ENCODE data around the gene ZNF672.

The ZNF672 gene

DNA sequence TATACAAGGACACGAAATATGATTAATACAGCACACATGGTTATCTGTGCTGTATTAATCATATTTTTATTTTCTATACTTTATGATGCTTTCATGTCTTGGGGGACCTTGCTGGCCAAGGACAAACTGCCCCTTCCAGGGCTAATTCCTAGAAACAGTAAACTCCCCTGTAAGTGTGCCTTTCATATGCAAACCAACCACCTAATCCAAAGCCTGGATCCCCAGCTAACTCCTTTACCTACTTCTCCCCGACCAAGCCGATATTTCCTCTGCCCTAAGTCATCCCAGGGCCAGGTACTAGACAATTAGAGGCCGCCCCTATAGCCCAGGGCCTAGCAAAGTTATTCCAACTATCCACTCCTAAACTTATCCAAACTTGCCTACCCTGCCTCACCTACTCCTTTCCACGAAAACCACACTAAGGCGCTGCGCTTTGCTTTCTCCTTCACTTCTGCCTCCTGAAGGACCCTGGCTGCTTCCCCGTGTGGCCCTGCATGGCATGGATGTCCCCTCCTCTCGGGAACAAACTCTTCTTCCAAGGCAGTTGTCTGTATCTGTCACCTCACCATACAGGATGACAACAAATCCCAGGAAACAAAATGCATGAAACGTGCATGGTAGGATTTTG, 22.5 kb upstream of the ZNF672 start:
- peaks cover 6% of the 10 kb centered on the region for H3K4me1 ChIP-seq (ENCODE audit: control insufficient read depth, insufficient read depth, low read length)
- peaks cover 37% of the 10 kb centered on the region for H3K36me3 ChIP-seq (ENCODE audit: control insufficient read depth, insufficient read depth, low read length)
- no peak overlapping the region for H3K4me3 ChIP-seq (ENCODE audit: low read depth, low read length)
- no peak overlapping the region for H3K9ac ChIP-seq (ENCODE audit: low read depth, low read length)
- H3K9me3 ChIP-seq (ENCODE audit: control insufficient read depth, insufficient read depth, low read length) = no peaks in the 10 kb centered on the region
- no peaks in the 10 kb centered on the region for H3K27me3 ChIP-seq (ENCODE audit: control insufficient read depth, insufficient read depth, low read length)

DNA sequence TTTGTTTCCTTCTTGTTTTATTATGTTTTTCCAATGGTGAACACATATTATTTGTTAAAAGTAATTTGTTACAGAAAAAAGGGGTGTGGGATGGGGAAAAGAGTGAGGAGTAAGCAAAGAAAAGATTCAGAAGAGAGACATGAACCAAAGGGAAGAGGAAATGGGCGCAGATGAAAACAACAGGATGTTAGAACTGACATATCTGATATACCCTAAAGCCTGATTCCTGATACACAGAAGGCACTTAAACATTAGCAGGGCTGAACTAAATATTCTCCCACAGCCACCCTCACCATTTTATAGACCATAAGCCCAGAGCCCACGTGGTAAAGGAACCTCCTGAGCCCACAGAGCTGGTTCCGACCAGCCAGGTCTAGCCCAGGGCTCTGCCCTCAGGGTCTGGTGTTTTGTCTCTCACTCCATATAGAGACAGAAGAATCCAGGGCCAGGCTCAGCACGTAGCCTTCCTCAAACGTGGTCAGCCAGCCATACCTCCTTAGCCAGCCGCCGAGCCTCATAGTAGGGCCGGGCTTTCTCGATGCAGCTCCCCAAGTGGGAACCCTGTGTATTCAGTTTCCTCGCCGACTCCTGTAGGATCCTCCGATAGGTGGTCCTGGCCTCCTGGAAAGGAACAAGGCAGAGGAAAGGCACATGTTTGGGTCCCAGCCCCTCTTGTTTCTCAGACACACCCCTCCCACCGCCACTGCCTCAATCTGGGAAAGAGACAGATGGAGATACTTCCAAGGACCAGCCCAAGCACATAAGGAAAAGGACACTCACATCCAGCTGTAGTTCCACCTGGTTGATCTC, 21.8 kb upstream of the ZNF672 start:
- no peaks in the 10 kb centered on the region for H3K9me3 ChIP-seq (ENCODE audit: control insufficient read depth, insufficient read depth, low read length)
- peaks cover 6% of the 10 kb centered on the region for H3K4me1 ChIP-seq (ENCODE audit: control insufficient read depth, insufficient read depth, low read length)
- H3K36me3 ChIP-seq (ENCODE audit: control insufficient read depth, insufficient read depth, low read length) = peaks cover 32% of the 10 kb centered on the region
- no peak overlapping the region for H3K9ac ChIP-seq (ENCODE audit: low read depth, low read length)
- H3K27me3 ChIP-seq (ENCODE audit: control insufficient read depth, insufficient read depth, low read length) = no peaks in the 10 kb centered on the region
- H3K4me3 ChIP-seq (ENCODE audit: low read depth, low read length) = no peak overlapping the region

DNA sequence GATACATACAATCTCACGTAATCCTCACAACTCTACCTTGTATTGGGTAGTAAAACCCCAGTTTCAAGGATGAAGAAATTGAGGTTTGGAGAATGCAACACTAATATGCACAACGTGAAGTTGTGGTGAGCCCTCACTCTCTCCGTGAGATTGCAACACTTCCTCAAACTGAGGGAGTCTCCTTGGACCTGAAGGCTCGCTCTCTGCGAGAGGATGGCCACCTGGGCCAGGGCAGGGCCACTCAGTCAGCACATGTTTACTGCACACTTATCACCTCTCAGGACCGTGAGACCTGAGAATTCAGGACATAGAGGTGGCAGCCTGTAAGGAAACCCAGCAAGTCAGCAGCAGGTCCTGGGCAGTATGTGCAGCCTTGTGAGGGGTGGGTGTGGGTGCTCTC, 21.0 kb upstream of the ZNF672 start:
- no peaks in the 10 kb centered on the region for H3K9me3 ChIP-seq (ENCODE audit: control insufficient read depth, insufficient read depth, low read length)
- no peak overlapping the region for H3K4me3 ChIP-seq (ENCODE audit: low read depth, low read length)
- peaks cover 24% of the 10 kb centered on the region for H3K36me3 ChIP-seq (ENCODE audit: control insufficient read depth, insufficient read depth, low read length)
- no peaks in the 10 kb centered on the region for H3K27me3 ChIP-seq (ENCODE audit: control insufficient read depth, insufficient read depth, low read length)
- no peak overlapping the region for H3K9ac ChIP-seq (ENCODE audit: low read depth, low read length)
- peaks cover 6% of the 10 kb centered on the region for H3K4me1 ChIP-seq (ENCODE audit: control insufficient read depth, insufficient read depth, low read length)

DNA sequence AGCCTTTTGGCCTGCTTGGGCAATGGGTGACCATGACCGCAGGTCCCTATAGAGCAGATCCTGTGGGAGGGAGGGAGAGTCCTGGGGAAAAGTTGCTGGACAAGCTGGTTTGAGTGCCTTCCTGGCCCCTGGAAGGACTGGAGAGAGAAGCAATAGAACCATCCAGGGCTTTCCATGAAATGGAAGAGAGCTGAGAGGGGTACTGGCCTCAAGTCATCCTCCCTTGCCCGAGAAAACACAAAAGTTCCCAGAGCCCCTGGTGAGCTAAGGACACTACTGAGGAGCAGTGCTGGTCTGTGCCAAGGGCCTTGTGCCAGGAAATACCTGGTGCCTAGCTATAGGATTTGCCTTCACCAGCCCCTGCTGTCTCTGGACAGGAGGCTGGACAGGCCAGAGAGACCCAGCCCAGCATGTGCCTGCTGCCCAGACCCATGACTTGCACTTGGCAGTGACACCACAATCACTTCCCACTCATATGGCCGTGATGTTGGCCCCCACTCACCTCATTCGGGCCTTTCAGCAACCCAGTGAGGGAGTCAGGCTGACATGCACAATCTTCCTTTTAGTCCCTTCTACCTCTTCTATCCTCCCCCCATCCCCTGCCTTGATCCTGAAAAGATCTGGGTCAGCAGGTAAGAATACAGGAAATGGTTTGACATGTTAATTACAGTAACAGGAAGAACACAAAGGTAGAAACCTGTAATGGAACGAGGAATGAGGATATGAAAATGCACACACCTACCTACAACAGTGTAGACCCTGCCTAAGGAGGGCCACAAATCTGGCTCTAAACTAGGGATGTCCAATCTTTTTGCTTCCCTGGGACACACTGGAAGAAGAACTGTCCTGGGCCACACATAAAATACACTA, 19.3 kb upstream of the ZNF672 start:
- H3K9ac ChIP-seq (ENCODE audit: low read depth, low read length) = no peak overlapping the region
- no peak overlapping the region for H3K4me3 ChIP-seq (ENCODE audit: low read depth, low read length)
- peaks cover 6% of the 10 kb centered on the region for H3K4me1 ChIP-seq (ENCODE audit: control insufficient read depth, insufficient read depth, low read length)
- no peaks in the 10 kb centered on the region for H3K9me3 ChIP-seq (ENCODE audit: control insufficient read depth, insufficient read depth, low read length)
- no peaks in the 10 kb centered on the region for H3K27me3 ChIP-seq (ENCODE audit: control insufficient read depth, insufficient read depth, low read length)
- peaks cover 12% of the 10 kb centered on the region for H3K36me3 ChIP-seq (ENCODE audit: control insufficient read depth, insufficient read depth, low read length)

DNA sequence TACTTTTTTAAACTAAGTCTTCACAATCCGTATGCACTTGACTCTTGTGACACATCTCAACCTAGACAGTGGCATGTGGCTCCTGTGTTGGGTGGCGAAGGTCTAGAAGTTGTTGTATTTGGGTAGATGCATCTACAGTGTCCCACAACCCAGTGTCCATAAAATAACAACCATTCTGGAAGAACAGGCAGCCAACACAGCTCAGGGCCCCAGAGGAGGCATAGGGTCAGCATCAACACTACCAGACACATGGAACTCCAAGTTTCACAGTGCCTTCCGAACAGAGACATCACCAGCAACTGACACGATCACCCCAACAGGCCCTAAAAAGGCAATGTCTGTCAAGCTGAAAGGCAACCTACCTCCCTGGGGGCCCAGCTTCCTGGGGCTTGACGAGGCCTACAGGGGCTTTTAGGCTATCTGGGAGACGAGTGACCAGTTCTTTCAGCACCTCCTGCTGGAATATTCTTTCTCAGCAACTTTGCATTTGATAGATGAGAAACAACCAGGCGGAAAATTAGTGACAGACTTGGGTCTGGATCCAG, 17.9 kb upstream of the ZNF672 start:
- H3K4me3 ChIP-seq (ENCODE audit: low read depth, low read length) = no peak overlapping the region
- H3K9ac ChIP-seq (ENCODE audit: low read depth, low read length) = no peak overlapping the region

DNA sequence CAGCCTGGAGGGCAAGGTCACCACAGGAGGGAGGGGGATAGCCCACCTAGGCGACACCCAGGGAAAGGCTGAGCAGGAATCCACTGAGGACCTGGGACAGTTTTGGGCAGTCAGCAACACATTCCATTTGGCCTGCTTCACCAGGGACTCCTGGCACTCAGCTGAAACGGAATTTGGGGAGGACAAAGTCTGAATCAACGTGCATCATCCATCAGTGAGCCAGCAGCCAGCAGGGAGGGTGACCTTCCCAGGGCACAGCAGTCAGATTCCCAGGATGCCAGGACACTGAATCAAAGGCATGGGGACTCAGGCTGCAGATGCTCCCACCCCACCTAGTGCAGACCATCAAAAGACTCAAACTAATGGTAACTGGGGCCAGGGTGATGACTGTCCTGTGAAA, 16.9 kb upstream of the ZNF672 start:
- no peaks in the 10 kb centered on the region for H3K27me3 ChIP-seq (ENCODE audit: control insufficient read depth, insufficient read depth, low read length)
- H3K36me3 ChIP-seq (ENCODE audit: control insufficient read depth, insufficient read depth, low read length) = peaks cover 6% of the 10 kb centered on the region
- no peaks in the 10 kb centered on the region for H3K9me3 ChIP-seq (ENCODE audit: control insufficient read depth, insufficient read depth, low read length)
- no peak overlapping the region for H3K4me3 ChIP-seq (ENCODE audit: low read depth, low read length)
- peaks cover 4% of the 10 kb centered on the region for H3K4me1 ChIP-seq (ENCODE audit: control insufficient read depth, insufficient read depth, low read length)
- no peak overlapping the region for H3K9ac ChIP-seq (ENCODE audit: low read depth, low read length)

More for the DNA sequence above, 17.9 kb upstream of the ZNF672 start:
- Histone ChIP-seq H3K4me1 (ENCODE audit: control insufficient read depth, insufficient read depth, low read length) (peaks cover 6% of the 10 kb centered on the region), H3K36me3 (ENCODE audit: control insufficient read depth, insufficient read depth, low read length) (peaks cover 7% of the 10 kb centered on the region), H3K27me3 (ENCODE audit: control insufficient read depth, insufficient read depth, low read length) (no peaks in the 10 kb centered on the region), H3K9me3 (ENCODE audit: control insufficient read depth, insufficient read depth, low read length) (no peaks in the 10 kb centered on the region)

DNA sequence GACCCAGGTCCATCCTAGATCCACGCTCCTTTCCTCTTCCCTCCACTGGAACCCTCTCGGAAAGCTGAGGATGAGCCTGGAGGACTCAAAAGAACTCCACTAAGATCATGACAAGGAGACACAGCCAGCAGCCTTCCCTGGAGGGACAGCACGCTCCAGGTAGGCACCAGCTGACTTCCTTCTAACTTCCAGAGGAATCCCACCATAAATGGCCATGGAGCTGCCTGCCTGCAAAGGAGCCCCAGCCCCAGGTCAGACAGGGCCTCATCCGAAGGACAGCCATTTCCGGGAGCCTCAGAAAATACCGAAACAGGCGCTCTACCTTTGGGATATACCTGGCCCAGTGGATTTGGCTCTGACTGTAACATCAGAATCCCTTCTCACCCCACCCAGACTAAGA, 16.4 kb upstream of the ZNF672 start:
- Histone ChIP-seq H3K9ac (ENCODE audit: low read depth, low read length) (no peak overlapping the region), H3K4me1 (ENCODE audit: control insufficient read depth, insufficient read depth, low read length) (peaks cover 4% of the 10 kb centered on the region), H3K36me3 (ENCODE audit: control insufficient read depth, insufficient read depth, low read length) (peaks cover 2% of the 10 kb centered on the region), H3K27me3 (ENCODE audit: control insufficient read depth, insufficient read depth, low read length) (no peaks in the 10 kb centered on the region), H3K9me3 (ENCODE audit: control insufficient read depth, insufficient read depth, low read length) (no peaks in the 10 kb centered on the region), H3K4me3 (ENCODE audit: low read depth, low read length) (no peak overlapping the region)

DNA sequence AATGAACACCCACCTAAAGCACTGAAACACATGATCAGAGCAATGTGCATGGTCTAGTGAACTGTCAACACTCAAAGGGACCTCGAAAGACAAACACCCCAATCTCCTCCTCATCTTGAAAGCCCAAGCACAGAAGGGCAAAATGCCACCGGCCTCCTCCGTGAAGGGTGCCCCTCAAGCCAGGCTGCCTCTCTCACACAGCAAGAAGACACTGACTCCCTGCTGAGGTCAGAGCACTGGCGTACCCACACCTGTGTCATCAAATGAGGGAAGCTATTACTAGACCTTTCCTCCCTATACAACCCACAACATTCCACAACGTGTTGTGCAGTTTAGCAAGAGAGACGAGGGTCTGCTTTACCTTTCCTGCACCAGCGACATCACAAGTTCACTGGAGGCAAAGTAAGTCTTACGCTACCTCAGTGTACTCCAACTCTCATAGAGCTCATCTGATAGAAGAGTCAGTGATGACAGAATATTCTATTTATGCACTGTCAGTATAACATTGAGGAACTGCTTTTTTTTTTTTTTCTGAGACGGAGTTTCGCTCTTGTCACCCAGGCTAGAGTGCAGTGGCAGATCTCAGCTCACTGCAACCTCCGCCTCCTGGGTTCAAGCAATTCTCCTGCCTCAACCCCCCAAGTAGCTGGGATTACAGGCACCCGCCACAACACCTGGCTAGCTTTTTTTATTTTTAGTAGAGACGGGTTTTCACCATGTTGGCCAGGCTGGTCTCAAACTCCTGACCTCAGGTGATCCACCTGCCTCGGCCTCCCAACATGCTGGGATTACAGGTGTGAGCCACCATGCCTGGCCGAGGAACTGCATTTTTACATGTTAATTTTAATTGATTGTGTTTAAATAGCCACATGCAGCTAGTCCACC, 15.6 kb upstream of the ZNF672 start:
- H3K9me3 ChIP-seq (ENCODE audit: control insufficient read depth, insufficient read depth, low read length) = no peaks in the 10 kb centered on the region
- H3K4me3 ChIP-seq (ENCODE audit: low read depth, low read length) = no peak overlapping the region
- H3K4me1 ChIP-seq (ENCODE audit: control insufficient read depth, insufficient read depth, low read length) = peaks cover 4% of the 10 kb centered on the region
- no peak overlapping the region for H3K9ac ChIP-seq (ENCODE audit: low read depth, low read length)
- H3K27me3 ChIP-seq (ENCODE audit: control insufficient read depth, insufficient read depth, low read length) = no peaks in the 10 kb centered on the region
- H3K36me3 ChIP-seq (ENCODE audit: control insufficient read depth, insufficient read depth, low read length) = peaks cover 2% of the 10 kb centered on the region

DNA sequence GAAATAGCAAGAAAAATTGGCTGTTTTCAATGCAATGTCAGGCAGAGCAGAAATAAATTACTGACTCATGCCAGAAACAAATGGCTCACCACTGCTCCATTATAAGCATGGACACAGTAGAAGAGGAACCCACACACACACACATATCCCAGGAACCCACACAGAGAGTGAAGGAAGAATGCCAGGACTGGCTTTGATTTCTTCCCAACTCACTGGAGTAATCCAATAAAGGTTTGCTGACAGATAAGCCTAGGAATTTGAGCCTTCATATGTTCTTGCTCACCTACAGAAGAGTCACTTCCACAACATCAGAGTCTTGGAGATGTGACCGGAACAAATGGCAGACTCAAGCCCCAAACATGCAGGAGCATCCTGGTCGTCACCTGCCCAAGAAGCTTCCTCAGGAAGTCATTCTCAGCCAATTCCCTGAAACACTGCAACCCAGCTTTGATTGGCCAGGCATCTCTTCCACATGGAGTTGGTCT, 14.5 kb upstream of the ZNF672 start:
- Histone ChIP-seq H3K9me3 (ENCODE audit: control insufficient read depth, insufficient read depth, low read length) (no peaks in the 10 kb centered on the region), H3K4me3 (ENCODE audit: low read depth, low read length) (no peak overlapping the region), H3K9ac (ENCODE audit: low read depth, low read length) (no peak overlapping the region), H3K27me3 (ENCODE audit: control insufficient read depth, insufficient read depth, low read length) (no peaks in the 10 kb centered on the region), H3K36me3 (ENCODE audit: control insufficient read depth, insufficient read depth, low read length) (peaks cover 2% of the 10 kb centered on the region), H3K4me1 (ENCODE audit: control insufficient read depth, insufficient read depth, low read length) (peaks cover 4% of the 10 kb centered on the region)

DNA sequence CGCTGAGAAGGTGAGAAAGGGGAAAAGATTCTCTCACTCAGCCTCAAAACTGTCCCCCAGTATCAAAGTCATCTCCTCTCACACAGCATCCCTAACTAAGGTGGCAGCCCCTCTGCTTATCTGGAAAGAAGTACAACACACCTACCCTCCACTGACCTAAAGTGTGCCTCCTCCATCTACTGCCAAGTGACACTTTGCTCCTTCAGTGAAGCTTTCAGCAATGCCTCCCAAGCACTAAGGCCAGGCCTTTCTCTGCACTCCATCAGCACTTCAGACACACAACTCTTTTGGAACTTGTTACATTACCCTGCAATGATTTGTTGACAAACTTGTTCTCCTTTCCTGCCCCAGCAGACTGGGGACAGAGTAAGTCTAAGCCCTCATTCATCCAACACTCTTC, 13.7 kb upstream of the ZNF672 start:
- H3K27me3 ChIP-seq (ENCODE audit: control insufficient read depth, insufficient read depth, low read length) = no peaks in the 10 kb centered on the region
- no peaks in the 10 kb centered on the region for H3K9me3 ChIP-seq (ENCODE audit: control insufficient read depth, insufficient read depth, low read length)
- H3K4me1 ChIP-seq (ENCODE audit: control insufficient read depth, insufficient read depth, low read length) = peaks cover 1% of the 10 kb centered on the region
- H3K4me3 ChIP-seq (ENCODE audit: low read depth, low read length) = no peak overlapping the region
- H3K9ac ChIP-seq (ENCODE audit: low read depth, low read length) = no peak overlapping the region
- no peaks in the 10 kb centered on the region for H3K36me3 ChIP-seq (ENCODE audit: control insufficient read depth, insufficient read depth, low read length)

DNA sequence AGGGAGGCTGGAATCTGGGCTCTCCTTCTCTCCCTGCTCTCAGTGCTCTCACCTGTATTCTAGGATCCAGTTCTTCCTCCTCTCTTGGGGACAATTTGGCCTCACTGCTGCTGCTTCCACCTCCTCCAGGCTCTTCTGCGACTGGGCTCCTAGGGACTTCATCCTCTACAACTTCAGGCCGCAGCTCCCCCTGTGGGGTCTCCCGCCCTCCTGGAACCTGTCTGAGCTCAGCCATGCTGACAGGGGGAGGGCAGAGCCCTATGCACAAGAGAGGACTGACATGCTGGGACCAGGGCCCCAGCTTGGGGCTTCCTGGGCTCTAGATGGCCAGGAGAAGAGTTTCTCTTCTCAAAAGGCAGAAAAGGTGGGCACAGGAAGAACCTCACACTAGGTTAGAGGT, 13.3 kb upstream of the ZNF672 start:
- H3K9me3 ChIP-seq (ENCODE audit: control insufficient read depth, insufficient read depth, low read length) = no peaks in the 10 kb centered on the region
- no peaks in the 10 kb centered on the region for H3K4me1 ChIP-seq (ENCODE audit: control insufficient read depth, insufficient read depth, low read length)
- H3K4me3 ChIP-seq (ENCODE audit: low read depth, low read length) = peak overlapping the region; percentile 86
- H3K9ac ChIP-seq (ENCODE audit: low read depth, low read length) = peak overlapping the region; percentile 55
- H3K36me3 ChIP-seq (ENCODE audit: control insufficient read depth, insufficient read depth, low read length) = no peaks in the 10 kb centered on the region
- no peaks in the 10 kb centered on the region for H3K27me3 ChIP-seq (ENCODE audit: control insufficient read depth, insufficient read depth, low read length)

All from iPS-15b (cell line).